H9 (cell line): ENCODE results near the gene TTLL4. TPM values are rescaled to one million over a fixed set of nuclear protein-coding genes. Genes with fewer than 3 reads are reported as not detected.

ENCODE experiments used
- DNase-seq: peaks from one replicate; pipeline ENCODE4 v3.0.0-alpha.2; 2017
- H2AFZ ChIP-seq: one replicate; pipeline ENCODE4 v1.6.1; 2013; ENCODE audit warnings: mild to moderate bottlenecking, low read length, control low read depth, moderate library complexity
- H2AK5ac ChIP-seq: 2 replicates; pipeline ENCODE4 v1.6.1; 2013; ENCODE audit warnings: low read length, control low read depth, mixed read lengths; ENCODE audit not compliant: insufficient read length
- H2BK120ac ChIP-seq: one replicate; pipeline ENCODE4 v1.6.1; 2013; ENCODE audit warnings: low read depth, mild to moderate bottlenecking, low read length, control low read depth, inconsistent platforms; ENCODE audit not compliant: poor library complexity, severe bottlenecking
- H2BK12ac ChIP-seq: 2 replicates; pipeline ENCODE4 v1.6.1; 2013; ENCODE audit warnings: low read length, control low read depth, mixed read lengths, low read depth; ENCODE audit not compliant: insufficient read length
- H2BK15ac ChIP-seq: 2 replicates; pipeline ENCODE4 v1.6.1; 2013; ENCODE audit warnings: low read depth, low read length, control low read depth
- H2BK20ac ChIP-seq: one replicate; pipeline ENCODE4 v1.6.1; 2013; ENCODE audit warnings: low read depth, mild to moderate bottlenecking, low read length, control low read depth, inconsistent platforms; ENCODE audit not compliant: poor library complexity, severe bottlenecking
- H2BK5ac ChIP-seq: 2 replicates; pipeline ENCODE4 v1.6.1; 2013; ENCODE audit warnings: low read length, control low read depth, mixed read lengths; ENCODE audit not compliant: insufficient read length
- H3K14ac ChIP-seq: 2 replicates; pipeline ENCODE4 v1.6.1; 2013; ENCODE audit warnings: low read length, control low read depth; ENCODE audit not compliant: insufficient read depth
- H3K18ac ChIP-seq: 2 replicates; pipeline ENCODE4 v1.6.1; 2013; ENCODE audit warnings: low read depth, mild to moderate bottlenecking, mixed read lengths, low read length, control low read depth; ENCODE audit not compliant: insufficient read length
- H3K23ac ChIP-seq: 2 replicates; pipeline ENCODE4 v1.6.1; 2013; ENCODE audit warnings: low read length, control low read depth, mixed read lengths, low read depth; ENCODE audit not compliant: insufficient read length
- H3K23me2 ChIP-seq: 2 replicates; pipeline ENCODE4 v1.6.1; 2013; ENCODE audit warnings: low read depth, mild to moderate bottlenecking, mixed read lengths, low read length, control low read depth; ENCODE audit not compliant: insufficient read length, poor library complexity, severe bottlenecking
- H3K27ac ChIP-seq: 2 replicates; pipeline ENCODE4 v1.5.1; 2013; ENCODE audit warnings: low read length, control low read depth, mixed read lengths, low read depth; ENCODE audit not compliant: insufficient read length
- H3K27me3 ChIP-seq: 2 replicates; pipeline ENCODE4 v1.6.1; 2013; ENCODE audit warnings: low read length, control low read depth, inconsistent platforms; ENCODE audit not compliant: insufficient read depth
- H3K4ac ChIP-seq: 2 replicates; pipeline ENCODE4 v1.6.1; 2013; ENCODE audit warnings: low read depth, mild to moderate bottlenecking, control low read depth, inconsistent platforms, low read length, moderate library complexity
- H3K4me1 ChIP-seq: 2 replicates; pipeline ENCODE4 v1.6.1; 2013; ENCODE audit warnings: low read length, control low read depth, inconsistent platforms; ENCODE audit not compliant: insufficient read depth
- H3K4me2 ChIP-seq: 2 replicates; pipeline ENCODE4 v1.6.1; 2013; ENCODE audit warnings: low read length, control low read depth, mixed read lengths; ENCODE audit not compliant: insufficient read length, insufficient read depth
- H3K56ac ChIP-seq: 2 replicates; pipeline ENCODE4 v1.6.1; 2013; ENCODE audit warnings: low read depth, mild to moderate bottlenecking, mixed read lengths, low read length, control low read depth; ENCODE audit not compliant: insufficient read length
- H3K79me1 ChIP-seq: 2 replicates; pipeline ENCODE4 v1.6.1; 2013; ENCODE audit warnings: low read depth, mild to moderate bottlenecking, moderate library complexity, low read length, control low read depth, inconsistent platforms; ENCODE audit not compliant: insufficient read depth, poor library complexity, severe bottlenecking
- H3K79me2 ChIP-seq: 2 replicates; pipeline ENCODE4 v1.6.1; 2013; ENCODE audit warnings: low read length, control low read depth, inconsistent platforms; ENCODE audit not compliant: insufficient read depth
- H3K9ac ChIP-seq: 2 replicates; pipeline ENCODE4 v1.6.1; 2013; ENCODE audit warnings: low read length, control low read depth, mixed read lengths; ENCODE audit not compliant: insufficient read length; ENCODE audit errors: extremely low read depth
- H3K9me3 ChIP-seq: one replicate; pipeline ENCODE4 v1.6.1; 2013; ENCODE audit warnings: low read depth, low read length, inconsistent platforms; ENCODE audit not compliant: control insufficient read depth
- H3T11ph ChIP-seq: one replicate; pipeline ENCODE4 v1.6.1; 2013; ENCODE audit warnings: mild to moderate bottlenecking, low read length, control low read depth, inconsistent platforms
- H4K20me1 ChIP-seq: one replicate; pipeline ENCODE4 v1.6.1; 2013; ENCODE audit not compliant: control insufficient read depth, insufficient read length, insufficient read depth
- H4K5ac ChIP-seq: 2 replicates; pipeline ENCODE4 v1.6.1; 2013; ENCODE audit warnings: low read depth, mild to moderate bottlenecking, mixed read lengths, low read length, control low read depth; ENCODE audit not compliant: insufficient read length
- H4K8ac ChIP-seq: replicated peaks from 2 replicates; pipeline ENCODE4 v1.6.1; 2013; ENCODE audit warnings: low read length, control low read depth, mixed read lengths, low read depth; ENCODE audit not compliant: insufficient read length
- H4K91ac ChIP-seq: 2 replicates; pipeline ENCODE4 v1.6.1; 2013; ENCODE audit warnings: low read depth, mild to moderate bottlenecking, moderate library complexity, mixed read lengths, low read length, control low read depth; ENCODE audit not compliant: insufficient read length
- H3K27ac Mint-ChIP-seq, 3 experiments: 2 replicates in 2 of 3; 3 replicates in 1 of 3; pipeline ENCODE4 v1.8.0; 2020 to 2021; ENCODE audit warnings: mixed read lengths in 3 of 3, mild to moderate bottlenecking in 1 of 3, moderate library complexity in 1 of 3
- H3K27me3 Mint-ChIP-seq: 2 replicates; pipeline ENCODE4 v1.8.0; 2021; ENCODE audit warnings: low read depth, mild to moderate bottlenecking, moderate library complexity, mixed read lengths
- H3K36me3 Mint-ChIP-seq, 3 experiments: 2 replicates in 2 of 3; 3 replicates in 1 of 3; pipeline ENCODE4 v1.8.0; 2020 to 2021; ENCODE audit warnings: low read depth in 3 of 3, mixed read lengths in 3 of 3; ENCODE audit not compliant: insufficient read depth in 1 of 3
- H3K4me1 Mint-ChIP-seq, 2 experiments: 2 replicates each; pipeline ENCODE4 v1.8.0; 2020; ENCODE audit warnings: mixed read lengths in 2 of 2
- H3K4me3 Mint-ChIP-seq, 2 experiments: 2 replicates in 1 of 2; 3 replicates in 1 of 2; pipeline ENCODE4 v1.8.0; 2020 to 2021; ENCODE audit warnings: mild to moderate bottlenecking in 2 of 2, mixed read lengths in 2 of 2, moderate library complexity in 1 of 2
- H3K9me3 Mint-ChIP-seq, 2 experiments: 2 replicates in 1 of 2; 3 replicates in 1 of 2; pipeline ENCODE4 v1.8.0; 2020; ENCODE audit warnings: mild to moderate bottlenecking in 2 of 2, mixed read lengths in 2 of 2, moderate library complexity in 1 of 2
- WGBS: extraction: QIAGEN DNeasy Blood & Tissue Kit; methylation state at CpG from one replicate; pipeline ENCODE4 v1.1.7; 2013; ENCODE audit warnings: missing lambda C conversion rate, low lambda C conversion rate, mixed read lengths; ENCODE audit not compliant: insufficient read length; ENCODE audit errors: extremely low coverage; 5-methylcytosine and 5-hydroxymethylcytosine counted together
- total RNA-seq: library from RNA; stranded (reverse); gene quantifications from 2 replicates; pipeline ENCODE4 v1.2.1, GENCODE V29; 2021
- TF ChIP-seq, protein P1 (sequence below): fragments of 200-600 bp; sonication (generic); conservative IDR thresholded peaks from 3 replicates; pipeline ENCODE4 v1.8.0; 2021; ENCODE audit warnings: antibody characterized with exemption, mild to moderate bottlenecking

The TTLL4 gene
- total RNA-seq, 1 experiment from 2014 or later, result 96.4 TPM

DNA sequence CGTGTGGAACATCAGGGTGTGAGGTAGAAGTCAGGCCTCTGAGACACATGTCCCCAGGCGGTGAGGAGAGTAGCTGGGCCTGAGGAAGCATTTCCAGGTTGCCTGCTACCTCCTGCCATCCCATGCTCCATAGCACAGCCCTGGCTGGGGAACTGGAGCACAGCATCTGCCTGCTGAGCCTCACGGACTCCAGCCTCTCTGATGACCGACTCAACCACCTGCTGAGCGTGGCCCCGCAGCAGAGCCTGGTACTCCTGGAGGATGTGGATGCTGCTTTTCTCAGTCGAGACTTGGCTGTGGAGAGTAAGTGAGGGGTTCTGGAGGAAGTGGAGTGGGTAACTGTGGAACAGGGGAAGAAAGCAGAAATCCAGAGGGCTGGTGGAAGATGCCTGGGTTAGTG, 48.3 kb upstream of the TTLL4 start:
- H2BK15ac ChIP-seq, result no peak overlapping the region
- no peaks in the 10 kb centered on the region for H3K79me2 ChIP-seq
- H2AK5ac ChIP-seq, result no peak overlapping the region
- no peak overlapping the region for H3K9ac ChIP-seq
- no peak overlapping the region for H3K23ac ChIP-seq
- H4K5ac ChIP-seq, result no peak overlapping the region
- H3K4me2 ChIP-seq, result no peak overlapping the region
- H3K9me3 ChIP-seq, result no peaks in the 10 kb centered on the region
- H3K27me3 ChIP-seq, result no peaks in the 10 kb centered on the region
- WGBS, result no CpG with 5 or more reads among the region's 7 CpGs
- H3K4ac ChIP-seq, result no peak overlapping the region
- H3K4me1 ChIP-seq, result peaks cover 2% of the 10 kb centered on the region; the same call in 1 of the 2 replicates
- H3K18ac ChIP-seq, result no peak overlapping the region
- Mint-ChIP-seq H3K9me3 (no peaks in the 10 kb centered on the region), H3K4me1 (peaks cover 11 to 12% of the 10 kb centered on the region in 2 experiments), H3K27ac (no peak overlapping the region), H3K36me3 (peaks cover 36 to 60% (median 52%) of the 10 kb centered on the region in 3 experiments), H3K27me3 (no peaks in the 10 kb centered on the region), H3K4me3 (0 out of 5 replicates have a peak overlapping the region, but pooled peaks of 1 of the 2 experiments have one; percentile 0)
- no peak overlapping the region for H2BK12ac ChIP-seq
- H3T11ph ChIP-seq, result no peak overlapping the region
- H4K20me1 ChIP-seq, result no peaks in the 10 kb centered on the region
- TF ChIP-seq, protein P1, sequence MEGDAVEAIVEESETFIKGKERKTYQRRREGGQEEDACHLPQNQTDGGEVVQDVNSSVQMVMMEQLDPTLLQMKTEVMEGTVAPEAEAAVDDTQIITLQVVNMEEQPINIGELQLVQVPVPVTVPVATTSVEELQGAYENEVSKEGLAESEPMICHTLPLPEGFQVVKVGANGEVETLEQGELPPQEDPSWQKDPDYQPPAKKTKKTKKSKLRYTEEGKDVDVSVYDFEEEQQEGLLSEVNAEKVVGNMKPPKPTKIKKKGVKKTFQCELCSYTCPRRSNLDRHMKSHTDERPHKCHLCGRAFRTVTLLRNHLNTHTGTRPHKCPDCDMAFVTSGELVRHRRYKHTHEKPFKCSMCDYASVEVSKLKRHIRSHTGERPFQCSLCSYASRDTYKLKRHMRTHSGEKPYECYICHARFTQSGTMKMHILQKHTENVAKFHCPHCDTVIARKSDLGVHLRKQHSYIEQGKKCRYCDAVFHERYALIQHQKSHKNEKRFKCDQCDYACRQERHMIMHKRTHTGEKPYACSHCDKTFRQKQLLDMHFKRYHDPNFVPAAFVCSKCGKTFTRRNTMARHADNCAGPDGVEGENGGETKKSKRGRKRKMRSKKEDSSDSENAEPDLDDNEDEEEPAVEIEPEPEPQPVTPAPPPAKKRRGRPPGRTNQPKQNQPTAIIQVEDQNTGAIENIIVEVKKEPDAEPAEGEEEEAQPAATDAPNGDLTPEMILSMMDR, result no peak
- no peak overlapping the region for H2AFZ ChIP-seq
- H3K79me1 ChIP-seq, result no peaks in the 10 kb centered on the region
- H3K56ac ChIP-seq, result no peak overlapping the region
- no peak for DNase-seq
- H2BK20ac ChIP-seq, result no peak overlapping the region
- peaks cover 11% of the 10 kb centered on the region for H3K23me2 ChIP-seq
- no peak overlapping the region for H4K91ac ChIP-seq
- no peak overlapping the region for H4K8ac ChIP-seq
- H3K14ac ChIP-seq, result no peak overlapping the region
- no peak overlapping the region for H3K27ac ChIP-seq
- no peak overlapping the region for H2BK120ac ChIP-seq
- H2BK5ac ChIP-seq, result no peak overlapping the region
